Measurements from ENCODE around the gene CLEC16A.

CLEC16A gene

DNA sequence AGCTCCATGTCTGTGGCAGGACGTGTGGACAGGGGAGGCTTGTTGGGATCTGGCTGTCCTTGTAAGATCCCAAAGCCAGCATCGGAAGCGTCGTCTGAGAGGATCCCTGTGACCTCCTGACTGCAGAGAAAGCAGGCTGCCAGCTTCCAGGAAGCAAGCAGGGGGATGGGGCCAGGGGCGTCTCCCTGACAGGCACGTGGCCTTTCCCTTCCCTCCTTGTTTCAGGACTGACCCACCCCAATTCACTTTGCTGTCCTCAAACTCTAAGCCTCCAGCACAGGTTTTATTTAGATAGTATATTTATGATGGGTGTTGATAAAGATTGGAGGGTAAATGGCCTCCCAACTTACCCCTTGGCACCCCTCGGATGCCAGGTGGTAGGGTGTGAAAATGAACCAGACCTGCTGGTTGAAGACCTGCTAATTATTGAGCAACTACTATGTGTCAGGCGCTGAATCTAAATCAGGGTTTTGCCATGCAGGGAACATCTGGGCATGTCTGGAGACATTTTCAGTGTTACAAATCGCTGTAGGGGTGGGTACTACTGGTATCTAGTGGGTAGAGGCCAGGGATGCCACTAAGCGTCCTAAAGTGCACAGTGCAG lies 287.1 kb downstream of the CLEC16A start:
- H2BK120ac ChIP-seq (ENCODE audit: low read depth, low read length): no peak overlapping the region
- H3K56ac ChIP-seq (ENCODE audit: low read length): peak overlapping the region; percentile 70
- H3K79me1 ChIP-seq (ENCODE audit: low read length): no peaks in the 10 kb centered on the region
- no peak overlapping the region for H3K4ac ChIP-seq (ENCODE audit: low read depth, low read length)
- peak; percentile 28 for DNase-seq
- H4K5ac ChIP-seq (ENCODE audit: low read length): no peak overlapping the region
- H3K27me3 ChIP-seq (ENCODE audit: insufficient read depth, low read length, poor library complexity): no peaks in the 10 kb centered on the region
- H2BK15ac ChIP-seq (replicated peaks; ENCODE audit: low read depth): no peak overlapping the region
- no peak overlapping the region for H4K8ac ChIP-seq (ENCODE audit: low read depth, low read length)
- H3K4me3 ChIP-seq (ENCODE audit: low read length): no peak overlapping the region
- no peak overlapping the region for H3K4me2 ChIP-seq (ENCODE audit: low read length)
- no peak overlapping the region for H3K18ac ChIP-seq (ENCODE audit: low read length)
- no peaks in the 10 kb centered on the region for H3K36me3 ChIP-seq (ENCODE audit: control insufficient read depth, insufficient read depth, low read length)
- H3K4me1 ChIP-seq (ENCODE audit: control insufficient read depth, low read depth, low read length): no peaks in the 10 kb centered on the region
- H3K23ac ChIP-seq (ENCODE audit: low read length): peak overlapping the region; percentile 17
- no peaks in the 10 kb centered on the region for H3K79me2 ChIP-seq (ENCODE audit: control insufficient read depth, insufficient read depth, low read length)
- no CpG with 5 or more reads among the region's 10 CpGs for WGBS (ENCODE audit: extremely low coverage, insufficient coverage, low lambda C conversion rate)
- no peak overlapping the region for H3K9ac ChIP-seq (ENCODE audit: low read length)
- no peak overlapping the region for H3K27ac ChIP-seq (ENCODE audit: low read depth, low read length)
- H2BK5ac ChIP-seq (ENCODE audit: low read length): no peak overlapping the region
- no peak overlapping the region for H2AK5ac ChIP-seq (ENCODE audit: low read length)
